ENCODE results near the gene DNAJA3.

- TF ChIP-seq CTCF (IDR thresholded peaks at IDR 0.05) (no peak), POLR2A (IDR thresholded peaks at IDR 0.05) (no peak)
Measured at GRCh38 chr16:4388271-4389021, 37.2 kb upstream of the DNAJA3 start.

All from right lobe of liver (tissue), 4 donors.